Stimulated activated CD4-positive, alpha-beta T cell treated with anti-CD3 and anti-CD28 coated beads, Interleukin-4, amount 100 ng/mL, for 24 hours (primary cell): ENCODE measurements around the gene ZNF195.
"Not testable (repeated sequence)": the region's sequence is repeated elsewhere in the genome, so short reads cannot be mapped to it uniquely, and the experiment has no call there.

Source experiments
- DNase-seq: peaks from one replicate; pipeline ENCODE4 v3.0.0-alpha.2; 2020

ZNF195 gene

DNA sequence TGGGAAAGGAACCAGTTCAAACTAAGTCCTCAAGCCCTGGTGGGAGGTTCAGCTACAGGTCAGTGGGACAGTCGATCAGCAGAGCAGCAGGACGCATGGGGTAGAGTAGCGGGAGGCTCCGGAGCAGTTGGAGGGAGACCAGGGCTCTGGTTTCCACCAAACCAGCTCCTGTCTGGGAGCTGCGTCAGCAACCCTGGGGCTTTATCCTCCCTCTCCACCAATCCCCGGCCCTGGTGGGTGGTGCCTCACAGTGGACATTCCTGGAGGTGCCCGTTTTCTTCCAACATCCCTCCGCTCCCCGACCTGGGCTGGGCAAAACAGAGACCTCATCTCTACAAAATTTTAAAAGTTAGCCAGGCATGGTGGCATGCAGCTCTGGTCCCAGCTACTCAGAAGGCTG, 32.4 kb downstream of the ZNF195 start:
- no peak for DNase-seq

- DNase-seq, result no peak
Measured at GRCh38 chr11:3345736-3346135, 33.2 kb downstream of the ZNF195 start.

- DNase-seq, result no peak
Measured at GRCh38 chr11:3344327-3345174, 34.4 kb downstream of the ZNF195 start.

GRCh38 chr11:3342709-3343108, 36.2 kb downstream of the ZNF195 start:
- no peak for DNase-seq

GRCh38 chr11:3341298-3341697, 37.6 kb downstream of the ZNF195 start:
- DNase-seq, result peak; percentile 73

DNA sequence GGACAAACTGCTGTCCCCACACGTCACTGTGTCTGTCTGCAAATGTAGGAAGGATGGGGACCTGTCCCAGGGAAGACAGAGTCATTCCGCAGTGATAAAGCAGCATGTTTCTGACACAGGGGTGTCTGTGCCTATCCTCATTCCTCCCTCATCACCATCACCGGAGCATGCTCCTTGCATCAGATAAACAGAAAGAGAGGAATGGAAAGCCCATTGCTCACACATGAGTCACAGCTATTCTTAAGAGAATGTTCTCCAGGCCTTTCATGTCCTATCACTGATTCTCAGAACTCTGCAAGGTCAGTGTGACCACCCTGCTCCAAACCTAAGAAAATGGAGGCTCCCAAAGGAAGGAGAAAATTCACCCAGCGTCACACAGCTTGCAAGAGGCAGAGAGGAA, 38.9 kb downstream of the ZNF195 start:
- DNase-seq, result no peak

GRCh38 chr11:3339340-3339624, 39.7 kb downstream of the ZNF195 start:
- DNase-seq, result no peak

DNA sequence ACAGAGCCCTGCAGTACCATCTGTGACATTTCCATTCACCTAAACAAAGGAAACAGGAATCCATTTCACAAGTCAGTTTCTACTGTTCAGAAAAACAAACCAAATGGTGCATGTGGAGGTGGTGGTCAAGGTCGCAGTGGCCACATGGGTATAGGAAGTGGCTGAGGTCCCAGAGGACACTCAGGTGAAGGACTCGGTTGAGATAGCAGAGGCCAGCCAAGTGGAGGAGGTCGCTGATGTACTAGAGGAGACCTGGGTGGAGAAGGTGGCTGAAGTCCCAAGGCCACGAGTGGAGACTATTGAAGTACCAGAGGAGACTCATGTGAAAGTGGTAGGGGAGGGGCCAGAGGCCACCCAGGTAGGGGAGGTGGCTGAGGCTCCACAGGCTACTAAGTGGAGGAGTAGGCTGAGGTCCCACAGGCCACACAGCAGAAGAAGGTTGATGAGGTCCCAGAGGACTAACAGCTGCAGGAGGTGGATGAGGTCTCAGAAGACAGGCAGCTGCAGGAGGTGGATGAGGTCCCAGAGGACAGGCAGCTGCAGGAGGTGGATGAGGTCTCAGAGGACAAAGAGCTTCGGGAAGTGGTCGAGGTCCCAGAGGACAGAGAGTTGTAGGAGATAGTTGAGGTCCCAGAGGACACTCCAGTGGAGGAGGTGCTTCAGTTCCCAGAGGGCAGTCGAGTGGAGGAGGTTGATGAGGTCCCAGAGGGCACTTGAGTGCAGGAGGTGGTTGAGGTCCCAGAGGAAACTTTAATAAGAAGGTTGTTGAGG, 40.2 kb downstream of the ZNF195 start:
- DNase-seq, result no peak

DNA sequence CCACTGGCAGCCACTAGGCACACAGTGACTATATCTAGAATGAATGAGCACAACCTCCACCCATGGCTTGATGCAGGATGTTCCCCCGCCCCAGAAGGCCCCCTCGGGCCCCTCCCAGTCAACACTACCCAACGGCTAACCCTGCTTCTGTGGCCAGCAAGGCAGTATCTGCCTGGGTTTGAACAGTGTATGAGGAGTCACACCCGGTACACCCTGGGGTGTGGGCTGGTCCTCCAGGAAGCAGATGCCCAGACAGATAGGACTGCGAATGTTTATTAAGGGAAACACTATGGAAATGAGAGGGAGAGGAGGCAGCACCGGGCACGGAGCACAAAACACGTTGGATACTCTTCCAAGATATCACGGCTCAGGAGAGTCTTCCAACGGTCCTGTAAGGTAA, 42.5 kb downstream of the ZNF195 start:
- not testable (repeated sequence) for DNase-seq

DNA sequence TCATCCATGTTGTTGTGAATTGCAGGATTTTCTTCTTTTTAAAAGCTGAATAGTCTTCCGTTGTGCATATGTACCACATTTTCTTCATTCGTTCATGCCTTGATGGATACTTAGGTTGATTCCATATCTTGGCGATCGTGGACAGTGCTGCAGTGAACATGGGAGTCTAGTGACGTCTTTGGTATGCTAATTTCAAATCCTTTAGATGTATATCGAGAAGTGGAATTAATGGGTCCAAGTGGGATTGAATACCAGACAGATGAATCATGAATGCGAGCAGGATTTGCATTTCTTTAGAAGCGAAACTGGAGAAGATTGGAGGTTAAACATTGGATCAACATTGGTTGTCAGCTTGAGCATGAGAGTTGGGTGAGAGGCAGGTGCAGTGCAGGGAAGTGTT, 45.8 kb downstream of the ZNF195 start:
- DNase-seq, result not testable (repeated sequence)

DNA sequence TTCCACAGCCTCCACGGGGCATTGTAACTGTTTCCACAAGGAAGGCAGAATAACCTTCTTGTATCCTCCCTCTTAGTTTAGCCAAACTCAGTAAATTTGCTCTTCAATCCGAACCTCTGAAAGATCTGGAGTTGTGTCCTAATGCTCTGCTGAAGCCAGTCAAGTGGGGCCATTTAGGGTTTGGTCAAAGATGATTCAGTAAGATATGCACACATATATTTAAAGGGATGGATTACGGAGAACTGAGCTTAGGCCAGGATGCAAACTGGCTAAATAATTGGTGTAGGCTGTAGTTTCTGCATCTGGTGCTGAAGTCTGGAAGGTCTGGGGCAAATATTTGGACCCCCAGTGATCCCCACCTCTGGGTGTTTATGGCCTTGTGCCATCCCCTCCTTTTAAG, 47.9 kb downstream of the ZNF195 start:
- DNase-seq, result not testable (repeated sequence)

DNA sequence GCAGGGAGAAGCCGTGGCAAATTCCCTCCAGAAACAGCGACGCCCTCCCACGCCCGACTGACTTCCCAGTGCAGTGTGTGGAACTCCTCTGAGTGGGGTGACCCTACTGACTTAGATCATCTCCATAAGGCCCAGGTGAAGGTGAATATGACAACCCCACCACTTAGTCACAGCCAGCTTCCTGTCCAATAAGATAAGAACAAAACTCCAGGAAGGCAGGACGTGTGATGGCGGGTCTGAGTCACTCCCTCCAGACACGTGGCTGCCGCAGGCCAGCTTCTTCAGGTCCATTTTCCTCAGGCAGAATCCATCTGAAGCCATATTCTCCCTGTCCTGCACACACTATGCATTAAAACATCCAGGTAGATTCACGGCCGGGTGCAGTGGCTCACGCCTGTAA, 48.9 kb downstream of the ZNF195 start:
- DNase-seq, result not testable (repeated sequence)

DNA sequence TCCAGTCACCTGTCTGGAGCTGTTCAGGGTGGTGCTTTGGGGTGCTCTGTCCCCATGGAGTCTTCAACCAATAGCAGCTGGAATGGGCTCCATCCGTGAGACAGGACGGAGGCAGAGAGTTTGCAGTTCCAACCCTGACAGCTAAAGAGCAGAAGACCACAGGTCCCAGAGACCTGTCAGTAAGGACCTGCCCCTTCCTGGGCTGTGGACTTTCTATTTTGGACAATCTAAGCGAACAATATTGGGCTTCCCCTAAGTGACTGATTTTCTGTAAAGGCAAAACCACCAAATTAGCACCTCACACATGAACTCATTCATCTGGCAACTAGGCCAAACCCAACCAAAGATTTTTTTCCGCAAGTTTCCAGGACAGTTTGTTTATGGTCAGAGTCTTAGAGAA, 50.4 kb downstream of the ZNF195 start:
- DNase-seq, result not testable (repeated sequence)

DNA sequence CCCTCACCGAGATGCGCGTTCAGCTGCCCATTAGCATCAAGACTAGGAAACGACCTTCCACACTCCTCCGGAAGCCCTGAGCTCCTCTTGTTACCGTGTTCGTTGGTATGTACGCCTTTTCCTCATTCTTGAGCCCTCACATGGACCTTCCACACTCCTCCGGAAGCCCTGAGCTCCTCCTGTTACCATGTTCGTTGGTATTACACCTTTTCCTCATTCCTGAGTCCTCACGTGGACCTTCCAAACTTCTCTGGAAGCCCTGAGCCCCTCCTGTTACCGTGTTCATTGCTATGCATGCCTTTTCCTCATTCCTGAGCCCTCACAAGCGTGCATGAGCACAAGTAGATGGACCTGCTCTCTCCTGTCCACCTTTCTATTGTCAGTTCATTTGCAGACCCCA, 52.5 kb downstream of the ZNF195 start:
- not testable (repeated sequence) for DNase-seq

DNA sequence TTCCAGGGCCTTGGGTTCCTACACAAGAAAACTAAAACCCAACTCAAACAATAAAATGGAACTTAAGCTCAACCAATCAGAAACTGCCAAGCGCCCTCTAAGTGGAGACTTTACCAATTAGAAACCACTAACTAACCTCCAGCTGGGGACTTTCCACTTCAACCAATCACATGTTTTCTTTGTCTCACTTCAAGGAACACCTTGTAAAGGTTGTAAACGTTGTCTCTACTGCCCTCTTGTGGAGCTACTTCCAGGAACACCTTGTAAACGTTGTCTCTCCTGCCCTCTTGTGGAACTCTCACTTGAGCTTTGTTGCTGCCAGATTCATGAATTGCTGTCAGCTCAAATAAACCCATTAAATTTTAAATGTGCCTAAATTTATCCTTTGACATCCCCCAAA, 54.2 kb downstream of the ZNF195 start:
- not testable (repeated sequence) for DNase-seq
